Testis (tissue), 3 donors: ENCODE measurements around the gene PDRG1. TPM values are rescaled to one million over a fixed set of nuclear protein-coding genes. Genes with fewer than 3 reads are reported as not detected.

Experiments
- DNase-seq: peaks from one replicate; pipeline ENCODE4 v3.0.0-alpha.2; 2019
- H3K27ac ChIP-seq, 2 donors: fragments of 200-600 bp; sonication (generic); one replicate each; pipeline ENCODE4 v1.5.1; 2019
- H3K27me3 ChIP-seq: fragments of 200-600 bp; sonication (generic); one replicate; pipeline ENCODE4 v1.5.1; 2019
- H3K36me3 ChIP-seq: fragments of 200-600 bp; sonication (generic); one replicate; pipeline ENCODE4 v1.5.1; 2017; ENCODE audit warnings: low read depth; ENCODE audit errors: missing control alignments
- H3K4me1 ChIP-seq: fragments of 200-600 bp; sonication (generic); one replicate; pipeline ENCODE4 v1.5.1; 2019
- H3K4me3 ChIP-seq, 2 donors: fragments of 200-600 bp; sonication (generic); one replicate each; pipeline ENCODE4 v1.5.1; 2017 to 2019
- H3K9me3 ChIP-seq: fragments of 200-600 bp; sonication (generic); one replicate; pipeline ENCODE4 v1.5.1; 2017
- CTCF ChIP-seq, 3 experiments: fragments of 450-650 bp in 2 of 3; fragments of 200-600 bp in 1 of 3; sonication (generic) in 1 of 3; IDR thresholded peaks; one replicate each; pipeline ENCODE4 v1.5.1; 2016 to 2019; ENCODE audit warnings: antibody characterized with exemption in 3 of 3, mild to moderate bottlenecking in 2 of 3, moderate library complexity in 1 of 3
- POLR2A ChIP-seq: fragments of 450-650 bp; IDR thresholded peaks from one replicate; pipeline ENCODE4 v1.6.1; 2017; ENCODE audit warnings: antibody characterized with exemption, mild to moderate bottlenecking, moderate library complexity
- WGBS, 2 donors: methylation state at CpG; one replicate each; pipeline ENCODE4 v1.1.5; 2018; 5-methylcytosine and 5-hydroxymethylcytosine counted together
- intact Hi-C: fragments of 100-400 bp; cut with DNase I; formaldehyde crosslinking; loops from one replicate; pipeline ENCODE4 v1.15.1; 2023; ENCODE audit warnings: low total_unique reads
- polyA plus RNA-seq: library from polyadenylated mRNA; stranded (reverse); fragments of 350-450 nt; fragmentation: Illumina TruSeq; extraction: RNeasy Lipid Tissue Mini Kit (QIAGEN cat#74804); gene quantifications from one replicate; pipeline ENCODE4 v1.2.3, GENCODE V29; 2014; ENCODE audit warnings: low read depth, low replicate concordance; ENCODE audit not compliant: insufficient read depth
- total RNA-seq, 2 donors: library from RNA; depleted of rRNA; stranded (reverse); fragments of >200 nt; gene quantifications; one replicate each; pipeline ENCODE4 v1.2.3, GENCODE V29; 2016

Gene PDRG1
- total and polyA plus RNA-seq, 3 donors from 2014 or later: 27.0 to 70.1 (median 37.5) TPM

DNA sequence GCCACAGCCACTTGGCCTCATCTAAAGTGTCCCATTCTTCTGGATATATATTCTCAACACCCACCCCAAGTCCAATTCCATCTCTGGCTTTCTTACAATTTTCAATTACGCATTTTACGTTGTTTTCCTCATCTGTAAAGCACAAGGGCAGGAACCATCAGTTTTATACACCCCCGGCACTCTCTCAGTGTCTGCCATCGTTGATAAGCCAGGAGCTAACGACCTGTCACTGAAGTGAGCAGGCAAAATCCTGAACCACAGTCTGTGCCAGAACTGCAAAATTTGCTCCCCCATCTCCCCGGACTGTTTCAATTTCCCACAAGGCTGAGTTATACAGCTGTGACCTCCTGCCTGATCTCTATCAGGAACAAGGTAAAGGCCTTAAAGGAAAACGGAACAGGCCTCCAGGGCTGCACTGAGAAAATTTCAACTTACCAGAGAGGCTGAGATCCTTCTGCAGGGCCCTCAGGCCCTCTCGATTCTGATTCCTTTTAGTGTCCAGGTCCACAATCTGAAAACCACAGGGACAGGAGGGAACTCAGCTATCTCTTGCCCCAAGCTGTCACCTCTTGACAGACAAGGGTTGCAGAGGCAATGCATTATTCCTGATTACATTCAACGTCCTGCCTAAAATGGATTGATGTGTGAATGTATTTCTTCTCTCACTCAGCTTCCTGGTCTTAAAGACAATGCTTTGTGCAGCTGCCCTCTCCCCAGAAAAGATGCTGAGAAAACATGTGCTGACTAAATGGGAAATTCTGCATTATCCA lies 1.8 kb downstream of the PDRG1 start:
- TF ChIP-seq CTCF (IDR thresholded peaks at IDR 0.05): no peak
- TF ChIP-seq POLR2A: no peak
- Histone ChIP-seq H3K4me3 (no peak overlapping the region), H3K4me1 (peaks cover 18% of the 10 kb centered on the region), H3K27me3 (no peaks in the 10 kb centered on the region), H3K27ac (no peak overlapping the region), H3K9me3 (no peaks in the 10 kb centered on the region), H3K36me3 (no peaks in the 10 kb centered on the region)
- no peak for DNase-seq
- intact Hi-C loops: loop anchor here (5.0 to 10.0 kb wide), 2 partner anchors 83 to 125 kb away; no protein-coding TSS in a partner anchor
- WGBS, 2 donors: 48 to 54% methylated on average over 9 of the region's 9 CpGs

GRCh38 chr20:31948008-31948407 lies 3.8 kb downstream of the PDRG1 start:
- DNase-seq: no peak
- Histone ChIP-seq H3K4me1 (peaks cover 31% of the 10 kb centered on the region), H3K27me3 (no peaks in the 10 kb centered on the region), H3K9me3 (no peaks in the 10 kb centered on the region), H3K27ac (no peak overlapping the region), H3K36me3 (no peaks in the 10 kb centered on the region), H3K4me3 (no peak overlapping the region)
- TF ChIP-seq CTCF (IDR thresholded peaks at IDR 0.05) (no peak), POLR2A (no peak)
- WGBS, 2 donors: 97 to 98% methylated on average over 2 of the region's 2 CpGs
- intact Hi-C loops: no loop called here

DNA sequence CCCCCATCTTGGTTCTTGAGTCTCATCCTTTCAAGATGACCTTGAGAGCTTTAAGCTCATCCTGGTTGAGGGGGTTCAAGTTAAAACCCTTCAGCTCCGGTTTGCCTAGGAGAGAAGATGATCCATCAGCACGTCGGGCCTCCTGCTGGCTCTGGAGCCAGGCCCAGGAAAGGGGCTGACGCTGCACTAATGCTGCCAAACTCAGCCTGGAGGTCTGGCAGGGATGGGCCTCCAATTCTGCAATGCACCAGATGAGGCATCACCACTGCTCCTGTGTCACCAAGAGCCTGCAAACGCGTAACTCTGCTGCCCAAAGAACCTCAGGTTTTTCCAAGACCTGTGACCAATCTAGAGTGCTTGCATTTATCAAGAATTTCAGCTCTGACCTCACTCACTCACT lies 6.1 kb downstream of the PDRG1 start:
- intact Hi-C loops: no loop called here

GRCh38 chr20:31945319-31945718 lies 6.5 kb downstream of the PDRG1 start:
- no peak for TF ChIP-seq POLR2A
- TF ChIP-seq CTCF (IDR thresholded peaks at IDR 0.05): no peak
- H3K36me3 ChIP-seq: no peaks in the 10 kb centered on the region
- H3K27ac ChIP-seq: no peak overlapping the region
- intact Hi-C loops: no loop called here
- WGBS, 2 donors: 45 to 80% methylated on average over 4 of the region's 4 CpGs
- H3K27me3 ChIP-seq: no peaks in the 10 kb centered on the region
- H3K4me1 ChIP-seq: peaks cover 36% of the 10 kb centered on the region
- peak; percentile 58 for DNase-seq
- no peaks in the 10 kb centered on the region for H3K9me3 ChIP-seq
- H3K4me3 ChIP-seq: no peak overlapping the region

More for the DNA sequence above, 6.1 kb downstream of the PDRG1 start:
- DNase-seq: no peak
- Histone ChIP-seq H3K4me3 (no peak overlapping the region), H3K27ac (no peak overlapping the region), H3K9me3 (no peaks in the 10 kb centered on the region), H3K36me3 (no peaks in the 10 kb centered on the region), H3K27me3 (no peaks in the 10 kb centered on the region), H3K4me1 (peaks cover 41% of the 10 kb centered on the region)
- TF ChIP-seq POLR2A (no peak), CTCF (IDR thresholded peaks at IDR 0.05) (no peak)
- WGBS, 2 donors: 20 to 49% methylated on average over 1 to 6 of the region's 6 CpGs

DNA sequence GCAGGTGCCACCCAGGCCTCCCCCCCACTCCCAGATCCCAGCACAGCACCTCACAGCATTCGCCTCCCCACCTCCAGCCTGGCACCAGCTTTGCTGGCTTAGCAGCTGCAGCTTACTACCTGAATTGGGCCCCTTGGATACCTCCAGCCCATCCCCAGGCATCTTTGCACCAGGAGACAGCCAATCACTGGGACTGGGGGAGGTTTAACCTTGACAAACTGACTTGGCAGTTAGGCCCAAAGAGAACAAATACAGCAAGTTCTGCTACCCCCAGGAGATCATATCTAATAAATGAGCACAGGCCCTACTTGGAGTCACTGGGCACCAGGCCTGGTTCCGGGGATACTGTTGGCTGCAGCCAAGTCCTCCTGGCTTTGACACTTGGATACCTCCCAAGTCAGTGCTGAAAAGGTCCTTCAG lies 8.8 kb downstream of the PDRG1 start:
- Histone ChIP-seq H3K9me3 (no peaks in the 10 kb centered on the region), H3K4me1 (peaks cover 33% of the 10 kb centered on the region), H3K27ac (no peak overlapping the region), H3K27me3 (no peaks in the 10 kb centered on the region), H3K4me3 (no peak overlapping the region), H3K36me3 (no peaks in the 10 kb centered on the region)
- peak; percentile 89 for DNase-seq
- TF ChIP-seq CTCF (IDR thresholded peaks at IDR 0.05) (no peak), POLR2A (no peak)
- intact Hi-C loops: no loop called here
- 37 to 80% methylated on average over 1 to 2 of the region's 2 CpGs for whole genome bisulfite sequencing, 2 donors
